ENCODE measurements around the gene MYO15B.

The MYO15B gene

DNA sequence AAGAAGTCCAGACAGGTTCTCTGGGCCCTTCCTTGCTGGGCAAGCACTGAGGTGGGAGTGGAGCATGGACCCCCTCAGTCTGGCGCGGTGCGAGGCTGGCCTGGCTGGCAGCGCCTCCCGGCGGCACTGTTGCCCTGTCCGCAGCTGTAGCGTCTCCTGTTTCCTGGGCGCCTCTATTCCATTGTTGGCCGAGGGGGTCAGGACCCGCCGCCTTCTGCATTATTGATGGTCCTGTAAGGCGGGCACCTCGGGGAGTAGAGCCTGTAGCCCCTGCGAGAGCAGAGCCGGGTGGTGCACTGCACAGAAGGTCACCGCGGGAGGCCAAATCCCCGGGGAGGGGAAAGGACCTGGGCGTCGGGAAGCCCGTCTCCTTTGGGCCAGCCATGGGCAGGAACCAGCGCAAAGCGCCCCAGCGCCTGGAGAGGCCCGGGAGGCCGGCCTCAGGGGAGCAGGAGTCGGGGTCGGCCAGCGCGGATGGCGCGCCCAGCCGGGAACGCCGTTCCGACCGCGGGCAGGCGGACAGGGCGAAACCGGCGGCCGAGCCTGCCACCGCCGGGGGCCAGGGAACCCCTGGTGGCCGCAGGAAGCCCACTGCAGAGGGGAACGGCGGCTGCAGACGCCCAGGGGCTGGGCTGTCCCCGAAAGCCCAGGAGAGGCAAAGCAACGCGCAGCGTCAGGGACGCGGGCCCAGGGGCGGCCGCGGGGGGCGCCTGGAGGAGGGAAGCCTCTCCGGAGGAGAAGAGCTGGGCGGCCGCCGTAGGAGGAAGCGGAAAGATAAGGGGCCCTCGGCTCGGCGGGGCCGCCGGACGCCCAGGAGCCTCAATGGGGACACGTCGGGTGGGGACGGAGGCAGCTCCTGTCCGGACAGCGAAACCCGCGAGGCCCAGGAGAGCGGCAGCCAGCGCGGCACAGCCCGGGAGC lies at the start of gene MYO15B:
Gene MYO15B (plus strand): TSS at position 126 of the 921 bp plus-strand sequence. CDS start 258 bp downstream, at position 384.
- peaks cover 4% of the 10 kb centered on the region for H4K20me1 ChIP-seq (ENCODE audit: insufficient read depth, low read length, poor library complexity, severe bottlenecking)
- H2AFZ ChIP-seq (ENCODE audit: low read length), result peak within 1 kb of the TSS; percentile 88
- H3K4me1 ChIP-seq (ENCODE audit: insufficient read depth, low read length, poor library complexity, severe bottlenecking), result peaks cover 12% of the 10 kb centered on the region
- no peaks in the 10 kb centered on the region for H3K9me2 ChIP-seq (replicated peaks; ENCODE audit: low read depth, low read length)
- H3K27me3 ChIP-seq (ENCODE audit: insufficient read depth, low read length, poor library complexity, severe bottlenecking), result no peaks in the 10 kb centered on the region
- H3K9ac ChIP-seq (ENCODE audit: low read depth, low read length, poor library complexity, severe bottlenecking), result peak within 1 kb of the TSS; percentile 83
- H3F3A ChIP-seq (ENCODE audit: low read depth), result no peaks in the 10 kb centered on the region
- H3K79me2 ChIP-seq (ENCODE audit: insufficient read depth, low read length), result peaks cover 9% of the 10 kb centered on the region; the same call in 1 of the 2 replicates
- H3K4me3 ChIP-seq (ENCODE audit: low read length, poor library complexity, severe bottlenecking), result peak within 1 kb of the TSS; percentile 75
- H3K36me3 ChIP-seq (ENCODE audit: insufficient read depth, low read length), result no peaks in the 10 kb centered on the region
- H3K9me3 ChIP-seq (ENCODE audit: insufficient read depth, low read depth, low read length), result no peaks in the 10 kb centered on the region
- peak within 1 kb of the TSS; percentile 97 for H3K4me2 ChIP-seq (ENCODE audit: low read depth, low read length, poor library complexity, severe bottlenecking)
- TF ChIP-seq, protein P1, sequence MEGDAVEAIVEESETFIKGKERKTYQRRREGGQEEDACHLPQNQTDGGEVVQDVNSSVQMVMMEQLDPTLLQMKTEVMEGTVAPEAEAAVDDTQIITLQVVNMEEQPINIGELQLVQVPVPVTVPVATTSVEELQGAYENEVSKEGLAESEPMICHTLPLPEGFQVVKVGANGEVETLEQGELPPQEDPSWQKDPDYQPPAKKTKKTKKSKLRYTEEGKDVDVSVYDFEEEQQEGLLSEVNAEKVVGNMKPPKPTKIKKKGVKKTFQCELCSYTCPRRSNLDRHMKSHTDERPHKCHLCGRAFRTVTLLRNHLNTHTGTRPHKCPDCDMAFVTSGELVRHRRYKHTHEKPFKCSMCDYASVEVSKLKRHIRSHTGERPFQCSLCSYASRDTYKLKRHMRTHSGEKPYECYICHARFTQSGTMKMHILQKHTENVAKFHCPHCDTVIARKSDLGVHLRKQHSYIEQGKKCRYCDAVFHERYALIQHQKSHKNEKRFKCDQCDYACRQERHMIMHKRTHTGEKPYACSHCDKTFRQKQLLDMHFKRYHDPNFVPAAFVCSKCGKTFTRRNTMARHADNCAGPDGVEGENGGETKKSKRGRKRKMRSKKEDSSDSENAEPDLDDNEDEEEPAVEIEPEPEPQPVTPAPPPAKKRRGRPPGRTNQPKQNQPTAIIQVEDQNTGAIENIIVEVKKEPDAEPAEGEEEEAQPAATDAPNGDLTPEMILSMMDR (conservative IDR thresholded peaks at IDR 0.05; ENCODE audit: low read length), result peak; percentile 41; the same call in 1 of the 2 replicates
- no peak for TF ChIP-seq EZH2phosphoT487 (IDR thresholded peaks at IDR 0.05; ENCODE audit: borderline replicate concordance)

DNA sequence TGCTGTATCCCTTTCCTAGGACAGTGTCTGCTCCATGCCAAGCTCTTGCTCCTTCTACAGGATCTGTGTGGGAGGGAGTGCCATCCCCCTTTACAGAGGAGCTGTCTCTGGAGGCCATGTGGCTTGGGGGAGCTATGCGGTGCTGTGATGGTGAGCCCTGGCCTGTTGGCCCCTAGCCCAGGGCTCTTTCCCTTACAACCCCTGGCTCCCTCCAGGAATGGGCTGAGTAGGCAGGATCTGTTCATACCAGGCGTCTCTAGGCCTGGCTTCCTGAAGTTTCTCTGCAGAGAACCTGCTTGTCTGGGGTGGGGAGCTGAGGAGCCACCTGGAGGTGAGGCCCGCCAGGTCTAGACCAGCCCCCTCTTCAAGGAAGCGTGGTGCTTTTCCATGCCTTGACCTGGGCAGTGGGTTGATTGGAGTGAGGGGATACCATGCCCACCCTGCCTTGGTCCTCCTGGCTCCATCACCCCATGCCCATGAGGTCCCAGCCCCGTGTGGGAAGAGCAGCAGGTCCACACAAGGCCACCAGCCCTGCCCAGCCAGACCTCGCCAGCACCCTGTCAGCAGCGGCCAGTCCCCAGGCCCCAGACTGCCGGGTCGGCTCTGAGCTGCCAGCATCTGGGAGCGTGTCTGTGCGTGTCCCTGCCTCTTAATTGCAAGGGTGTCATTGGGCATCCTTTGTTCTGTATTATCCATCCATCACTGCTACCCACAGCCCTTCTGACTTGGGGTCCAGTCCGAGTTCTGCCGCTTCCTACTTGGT lies 47.5 kb upstream of the MYO15B start:
- Histone ChIP-seq H3K9ac (ENCODE audit: low read depth, low read length, poor library complexity, severe bottlenecking) (no peak overlapping the region), H3K4me3 (ENCODE audit: low read length, poor library complexity, severe bottlenecking) (no peak overlapping the region), H3F3A (ENCODE audit: low read depth) (no peaks in the 10 kb centered on the region), H3K27me3 (ENCODE audit: insufficient read depth, low read length, poor library complexity, severe bottlenecking) (no peaks in the 10 kb centered on the region), H2AFZ (ENCODE audit: low read length) (no peak overlapping the region), H4K20me1 (ENCODE audit: insufficient read depth, low read length, poor library complexity, severe bottlenecking) (no peaks in the 10 kb centered on the region), H3K9me2 (replicated peaks; ENCODE audit: low read depth, low read length) (no peaks in the 10 kb centered on the region), H3K36me3 (ENCODE audit: insufficient read depth, low read length) (no peaks in the 10 kb centered on the region), H3K9me3 (ENCODE audit: insufficient read depth, low read depth, low read length) (no peaks in the 10 kb centered on the region), H3K4me1 (ENCODE audit: insufficient read depth, low read length, poor library complexity, severe bottlenecking) (no peaks in the 10 kb centered on the region), H3K79me2 (ENCODE audit: insufficient read depth, low read length) (no peaks in the 10 kb centered on the region), H3K4me2 (ENCODE audit: low read depth, low read length, poor library complexity, severe bottlenecking) (no peak overlapping the region)
- TF ChIP-seq, protein P1 (conservative IDR thresholded peaks at IDR 0.05; ENCODE audit: low read length), result no peak
- no peak for TF ChIP-seq EZH2phosphoT487 (IDR thresholded peaks at IDR 0.05; ENCODE audit: borderline replicate concordance)

DNA sequence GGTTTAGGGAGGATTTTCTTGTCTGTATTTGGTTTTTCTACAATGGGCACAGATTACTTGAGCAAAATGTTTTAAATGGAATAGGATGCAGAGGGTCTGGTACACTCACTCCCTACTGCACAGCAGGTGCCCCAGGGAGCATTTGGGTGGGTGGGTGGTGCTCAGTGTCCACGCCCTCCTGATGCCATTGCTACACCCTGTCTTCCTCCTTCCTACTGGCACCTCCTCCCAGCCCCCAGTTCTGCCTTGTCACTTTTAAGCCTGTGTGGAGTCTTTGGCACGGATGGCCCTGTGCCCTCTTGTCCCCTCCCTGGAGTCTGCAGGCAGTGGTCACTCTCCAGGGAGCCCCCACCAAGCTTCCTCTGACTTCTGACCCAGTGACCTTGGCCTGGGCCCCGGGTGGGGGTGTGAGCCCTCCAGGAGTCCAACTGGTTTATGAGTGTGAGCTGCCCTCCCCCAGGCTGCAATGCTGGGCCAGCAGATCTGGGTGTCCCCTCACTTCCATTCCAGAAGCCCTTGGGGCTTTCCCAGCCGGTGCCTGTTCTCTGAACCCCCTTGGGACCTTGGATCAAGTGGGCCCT lies 46.6 kb upstream of the MYO15B start:
- no peaks in the 10 kb centered on the region for H3K27me3 ChIP-seq (ENCODE audit: insufficient read depth, low read length, poor library complexity, severe bottlenecking)
- TF ChIP-seq EZH2phosphoT487 (IDR thresholded peaks at IDR 0.05; ENCODE audit: borderline replicate concordance), result no peak
- TF ChIP-seq, protein P1 (conservative IDR thresholded peaks at IDR 0.05; ENCODE audit: low read length), result no peak
- H3K4me2 ChIP-seq (ENCODE audit: low read depth, low read length, poor library complexity, severe bottlenecking), result no peak overlapping the region
- H3K79me2 ChIP-seq (ENCODE audit: insufficient read depth, low read length), result no peaks in the 10 kb centered on the region
- no peak overlapping the region for H2AFZ ChIP-seq (ENCODE audit: low read length)
- H3K9ac ChIP-seq (ENCODE audit: low read depth, low read length, poor library complexity, severe bottlenecking), result no peak overlapping the region
- no peaks in the 10 kb centered on the region for H3K4me1 ChIP-seq (ENCODE audit: insufficient read depth, low read length, poor library complexity, severe bottlenecking)
- no peaks in the 10 kb centered on the region for H3F3A ChIP-seq (ENCODE audit: low read depth)
- no peak overlapping the region for H3K4me3 ChIP-seq (ENCODE audit: low read length, poor library complexity, severe bottlenecking)
- no peaks in the 10 kb centered on the region for H3K9me2 ChIP-seq (replicated peaks; ENCODE audit: low read depth, low read length)
- H4K20me1 ChIP-seq (ENCODE audit: insufficient read depth, low read length, poor library complexity, severe bottlenecking), result no peaks in the 10 kb centered on the region
- no peaks in the 10 kb centered on the region for H3K36me3 ChIP-seq (ENCODE audit: insufficient read depth, low read length)
- H3K9me3 ChIP-seq (ENCODE audit: insufficient read depth, low read depth, low read length), result no peaks in the 10 kb centered on the region
